ENCODE measurements around the gene BSND.

The BSND gene

DNA sequence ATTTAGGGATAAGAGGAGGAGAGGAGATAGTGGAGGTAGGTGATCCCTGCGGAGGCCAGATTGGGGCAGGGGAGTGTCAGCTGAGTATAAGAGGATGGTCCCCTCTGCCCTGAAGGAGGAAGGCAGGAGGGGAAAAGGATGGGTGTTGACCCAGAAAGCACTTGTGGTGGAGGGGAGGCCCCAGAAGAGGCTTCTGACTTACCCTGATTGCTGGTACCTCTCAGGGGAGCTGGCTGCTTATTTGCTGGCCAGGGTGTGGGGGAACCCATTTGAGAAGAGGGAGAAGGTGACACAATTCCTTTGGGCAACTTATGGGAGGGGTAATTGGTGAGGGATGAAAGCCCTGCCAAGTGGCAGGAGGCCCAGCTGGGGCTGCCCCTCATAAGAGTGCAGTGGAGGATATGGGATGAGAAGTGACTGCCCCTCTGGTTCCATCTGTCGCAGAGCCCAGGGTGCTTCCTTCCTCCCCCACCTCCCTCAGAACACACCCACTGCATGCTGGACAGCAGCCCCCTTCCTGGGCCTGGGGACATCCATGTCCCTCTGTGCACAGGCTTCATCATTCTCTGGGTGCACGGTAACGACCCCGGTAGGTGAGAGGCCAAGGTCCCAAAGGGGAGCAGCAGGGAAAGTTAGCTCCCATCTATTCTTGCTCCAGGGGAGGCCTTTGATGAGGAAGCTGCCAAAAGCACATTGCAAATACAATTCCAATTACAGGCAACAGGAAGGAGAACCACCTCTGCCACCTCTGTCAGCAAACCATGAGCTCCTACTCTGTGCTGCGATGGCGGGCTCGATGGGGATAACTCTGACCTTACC, 39.2 kb downstream of the BSND start:
- Histone ChIP-seq H3K36me3 (ENCODE audit: control insufficient read depth, insufficient read depth, low read length) (no peaks in the 10 kb centered on the region), H3K4me1 (ENCODE audit: control insufficient read depth, low read depth, low read length) (peaks cover 6% of the 10 kb centered on the region), H2BK120ac (ENCODE audit: low read depth, low read length) (no peak overlapping the region), H3K4me2 (ENCODE audit: low read length) (no peak overlapping the region), H2AK5ac (ENCODE audit: low read length) (no peak overlapping the region), H4K5ac (ENCODE audit: low read length) (no peak overlapping the region), H2BK5ac (ENCODE audit: low read length) (no peak overlapping the region), H3K79me1 (ENCODE audit: low read length) (peaks cover 2% of the 10 kb centered on the region), H3K56ac (ENCODE audit: low read length) (no peak overlapping the region), H3K79me2 (ENCODE audit: control insufficient read depth, insufficient read depth, low read length) (peaks cover 3% of the 10 kb centered on the region), H3K27ac (ENCODE audit: low read depth, low read length) (no peak overlapping the region), H3K4me3 (ENCODE audit: low read length) (no peak overlapping the region), H3K18ac (ENCODE audit: low read length) (no peak overlapping the region), H3K4ac (ENCODE audit: low read depth, low read length) (no peak overlapping the region), H3K9ac (ENCODE audit: low read length) (no peak overlapping the region), H3K23ac (ENCODE audit: low read length) (no peak overlapping the region), H3K27me3 (ENCODE audit: insufficient read depth, low read length, poor library complexity) (peaks cover 3% of the 10 kb centered on the region), H2BK15ac (replicated peaks; ENCODE audit: low read depth) (no peak overlapping the region), H4K8ac (ENCODE audit: low read depth, low read length) (no peak overlapping the region)
- no CpG with 5 or more reads among the region's 8 CpGs for WGBS (ENCODE audit: extremely low coverage, insufficient coverage, low lambda C conversion rate)
- DNase-seq = no peak

DNA sequence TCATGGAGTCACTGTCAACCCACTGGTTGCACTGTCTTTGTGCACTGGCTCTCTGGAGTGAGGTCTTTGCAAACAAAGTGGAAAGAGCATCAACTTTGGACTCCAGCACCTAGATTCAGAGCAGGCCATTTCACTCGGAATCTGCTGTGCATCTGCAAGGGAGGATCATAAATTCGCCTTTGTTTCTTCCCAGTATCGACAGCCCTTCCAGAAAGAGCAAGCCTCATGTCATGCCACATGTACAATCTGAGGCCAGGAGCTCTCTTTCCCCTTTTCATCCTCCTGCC, 39.8 kb downstream of the BSND start:
- H3K27me3 ChIP-seq (ENCODE audit: insufficient read depth, low read length, poor library complexity) = peaks cover 3% of the 10 kb centered on the region
- peaks cover 6% of the 10 kb centered on the region for H3K4me1 ChIP-seq (ENCODE audit: control insufficient read depth, low read depth, low read length)
- H3K4me3 ChIP-seq (ENCODE audit: low read length) = no peak overlapping the region
- no peak overlapping the region for H2BK5ac ChIP-seq (ENCODE audit: low read length)
- H2BK120ac ChIP-seq (ENCODE audit: low read depth, low read length) = no peak overlapping the region
- H3K9ac ChIP-seq (ENCODE audit: low read length) = no peak overlapping the region
- no peak overlapping the region for H3K4me2 ChIP-seq (ENCODE audit: low read length)
- no peak overlapping the region for H3K27ac ChIP-seq (ENCODE audit: low read depth, low read length)
- H3K4ac ChIP-seq (ENCODE audit: low read depth, low read length) = no peak overlapping the region
- no peaks in the 10 kb centered on the region for H3K36me3 ChIP-seq (ENCODE audit: control insufficient read depth, insufficient read depth, low read length)
- H3K79me1 ChIP-seq (ENCODE audit: low read length) = peaks cover 2% of the 10 kb centered on the region
- no peak overlapping the region for H3K23ac ChIP-seq (ENCODE audit: low read length)
- no peak overlapping the region for H4K5ac ChIP-seq (ENCODE audit: low read length)
- H2BK15ac ChIP-seq (replicated peaks; ENCODE audit: low read depth) = no peak overlapping the region
- DNase-seq = no peak
- H3K18ac ChIP-seq (ENCODE audit: low read length) = no peak overlapping the region
- peaks cover 3% of the 10 kb centered on the region for H3K79me2 ChIP-seq (ENCODE audit: control insufficient read depth, insufficient read depth, low read length)
- no peak overlapping the region for H2AK5ac ChIP-seq (ENCODE audit: low read length)
- no peak overlapping the region for H4K8ac ChIP-seq (ENCODE audit: low read depth, low read length)
- no CpG with 5 or more reads among the region's 3 CpGs for WGBS (ENCODE audit: extremely low coverage, insufficient coverage, low lambda C conversion rate)
- no peak overlapping the region for H3K56ac ChIP-seq (ENCODE audit: low read length)

DNA sequence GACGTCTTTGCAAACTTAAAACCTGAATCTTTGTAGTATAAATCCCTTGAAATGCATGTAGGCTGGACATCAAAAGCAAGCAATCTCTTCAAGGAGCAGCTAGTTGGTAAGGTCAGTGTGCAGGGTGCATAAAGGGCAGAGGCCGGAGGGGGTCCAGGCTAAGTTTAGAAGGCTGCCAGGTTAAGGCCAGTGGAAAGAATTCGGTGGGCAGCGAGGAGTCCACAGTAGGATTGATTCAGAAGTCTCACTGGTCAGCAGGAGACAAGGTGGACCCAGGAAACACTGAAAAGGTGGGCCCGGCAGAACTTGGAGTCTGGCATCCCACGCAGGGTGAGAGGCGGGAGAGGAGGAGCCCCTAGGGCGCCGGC, 40.2 kb downstream of the BSND start:
- WGBS (ENCODE audit: extremely low coverage, insufficient coverage, low lambda C conversion rate) = no CpG with 5 or more reads among the region's 9 CpGs
- no peak for DNase-seq

DNA sequence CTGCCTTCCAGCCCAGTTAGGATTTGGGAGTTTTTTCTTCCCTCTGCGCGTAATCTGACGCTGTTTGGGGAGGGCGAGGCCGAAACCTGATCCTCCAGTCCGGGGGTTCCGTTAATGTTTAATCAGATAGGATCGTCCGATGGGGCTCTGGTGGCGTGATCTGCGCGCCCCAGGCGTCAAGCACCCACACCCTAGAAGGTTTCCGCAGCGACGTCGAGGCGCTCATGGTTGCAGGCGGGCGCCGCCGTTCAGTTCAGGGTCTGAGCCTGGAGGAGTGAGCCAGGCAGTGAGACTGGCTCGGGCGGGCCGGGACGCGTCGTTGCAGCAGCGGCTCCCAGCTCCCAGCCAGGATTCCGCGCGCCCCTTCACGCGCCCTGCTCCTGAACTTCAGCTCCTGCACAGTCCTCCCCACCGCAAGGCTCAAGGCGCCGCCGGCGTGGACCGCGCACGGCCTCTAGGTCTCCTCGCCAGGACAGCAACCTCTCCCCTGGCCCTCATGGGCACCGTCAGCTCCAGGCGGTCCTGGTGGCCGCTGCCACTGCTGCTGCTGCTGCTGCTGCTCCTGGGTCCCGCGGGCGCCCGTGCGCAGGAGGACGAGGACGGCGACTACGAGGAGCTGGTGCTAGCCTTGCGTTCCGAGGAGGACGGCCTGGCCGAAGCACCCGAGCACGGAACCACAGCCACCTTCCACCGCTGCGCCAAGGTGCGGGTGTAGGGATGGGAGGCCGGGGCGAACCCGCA, 40.8 kb downstream of the BSND start, which contains the start of gene PCSK9:
Gene PCSK9, plus strand, starts transcription at position 207 of the 741 bp plus-strand sequence. Its CDS starts 290 bp downstream, at position 497.
- no peak within 1 kb of the TSS for H2BK5ac ChIP-seq (ENCODE audit: low read length)
- peaks cover 2% of the 10 kb centered on the region for H3K79me1 ChIP-seq (ENCODE audit: low read length)
- DNase-seq = peak; percentile 72
- H4K5ac ChIP-seq (ENCODE audit: low read length) = no peak within 1 kb of the TSS
- H3K36me3 ChIP-seq (ENCODE audit: control insufficient read depth, insufficient read depth, low read length) = no peaks in the 10 kb centered on the region
- H2BK120ac ChIP-seq (ENCODE audit: low read depth, low read length) = no peak within 1 kb of the TSS
- no peak within 1 kb of the TSS for H2BK15ac ChIP-seq (replicated peaks; ENCODE audit: low read depth)
- no peak within 1 kb of the TSS for H3K18ac ChIP-seq (ENCODE audit: low read length)
- no CpG with 5 or more reads among the region's 67 CpGs for WGBS (ENCODE audit: extremely low coverage, insufficient coverage, low lambda C conversion rate)
- H4K8ac ChIP-seq (ENCODE audit: low read depth, low read length) = no peak within 1 kb of the TSS
- H3K27ac ChIP-seq (ENCODE audit: low read depth, low read length) = no peak within 1 kb of the TSS
- H3K23ac ChIP-seq (ENCODE audit: low read length) = peak within 1 kb of the TSS; percentile 48
- peak within 1 kb of the TSS; percentile 69 for H3K9ac ChIP-seq (ENCODE audit: low read length)
- H3K4me2 ChIP-seq (ENCODE audit: low read length) = peak within 1 kb of the TSS; percentile 87
- peaks cover 6% of the 10 kb centered on the region for H3K4me1 ChIP-seq (ENCODE audit: control insufficient read depth, low read depth, low read length)
- H3K56ac ChIP-seq (ENCODE audit: low read length) = peak within 1 kb of the TSS; percentile 90
- peak within 1 kb of the TSS; percentile 36 for H3K4me3 ChIP-seq (ENCODE audit: low read length)
- peaks cover 3% of the 10 kb centered on the region for H3K79me2 ChIP-seq (ENCODE audit: control insufficient read depth, insufficient read depth, low read length)
- H3K27me3 ChIP-seq (ENCODE audit: insufficient read depth, low read length, poor library complexity) = peaks cover 3% of the 10 kb centered on the region
- no peak within 1 kb of the TSS for H2AK5ac ChIP-seq (ENCODE audit: low read length)
- H3K4ac ChIP-seq (ENCODE audit: low read depth, low read length) = no peak within 1 kb of the TSS

More for the DNA sequence above, 40.2 kb downstream of the BSND start:
- Histone ChIP-seq H3K79me2 (ENCODE audit: control insufficient read depth, insufficient read depth, low read length) (peaks cover 3% of the 10 kb centered on the region), H3K4me2 (ENCODE audit: low read length) (peak overlapping the region; percentile 87), H3K79me1 (ENCODE audit: low read length) (peaks cover 2% of the 10 kb centered on the region), H3K4ac (ENCODE audit: low read depth, low read length) (no peak overlapping the region), H3K18ac (ENCODE audit: low read length) (no peak overlapping the region), H3K23ac (ENCODE audit: low read length) (no peak overlapping the region), H3K4me3 (ENCODE audit: low read length) (no peak overlapping the region), H4K5ac (ENCODE audit: low read length) (no peak overlapping the region), H3K36me3 (ENCODE audit: control insufficient read depth, insufficient read depth, low read length) (no peaks in the 10 kb centered on the region), H4K8ac (ENCODE audit: low read depth, low read length) (no peak overlapping the region), H2BK15ac (replicated peaks; ENCODE audit: low read depth) (no peak overlapping the region), H2BK120ac (ENCODE audit: low read depth, low read length) (no peak overlapping the region), H2BK5ac (ENCODE audit: low read length) (no peak overlapping the region), H3K4me1 (ENCODE audit: control insufficient read depth, low read depth, low read length) (peaks cover 6% of the 10 kb centered on the region), H3K9ac (ENCODE audit: low read length) (no peak overlapping the region), H3K27me3 (ENCODE audit: insufficient read depth, low read length, poor library complexity) (peaks cover 3% of the 10 kb centered on the region), H3K56ac (ENCODE audit: low read length) (peak overlapping the region; percentile 90), H3K27ac (ENCODE audit: low read depth, low read length) (no peak overlapping the region), H2AK5ac (ENCODE audit: low read length) (no peak overlapping the region)

DNA sequence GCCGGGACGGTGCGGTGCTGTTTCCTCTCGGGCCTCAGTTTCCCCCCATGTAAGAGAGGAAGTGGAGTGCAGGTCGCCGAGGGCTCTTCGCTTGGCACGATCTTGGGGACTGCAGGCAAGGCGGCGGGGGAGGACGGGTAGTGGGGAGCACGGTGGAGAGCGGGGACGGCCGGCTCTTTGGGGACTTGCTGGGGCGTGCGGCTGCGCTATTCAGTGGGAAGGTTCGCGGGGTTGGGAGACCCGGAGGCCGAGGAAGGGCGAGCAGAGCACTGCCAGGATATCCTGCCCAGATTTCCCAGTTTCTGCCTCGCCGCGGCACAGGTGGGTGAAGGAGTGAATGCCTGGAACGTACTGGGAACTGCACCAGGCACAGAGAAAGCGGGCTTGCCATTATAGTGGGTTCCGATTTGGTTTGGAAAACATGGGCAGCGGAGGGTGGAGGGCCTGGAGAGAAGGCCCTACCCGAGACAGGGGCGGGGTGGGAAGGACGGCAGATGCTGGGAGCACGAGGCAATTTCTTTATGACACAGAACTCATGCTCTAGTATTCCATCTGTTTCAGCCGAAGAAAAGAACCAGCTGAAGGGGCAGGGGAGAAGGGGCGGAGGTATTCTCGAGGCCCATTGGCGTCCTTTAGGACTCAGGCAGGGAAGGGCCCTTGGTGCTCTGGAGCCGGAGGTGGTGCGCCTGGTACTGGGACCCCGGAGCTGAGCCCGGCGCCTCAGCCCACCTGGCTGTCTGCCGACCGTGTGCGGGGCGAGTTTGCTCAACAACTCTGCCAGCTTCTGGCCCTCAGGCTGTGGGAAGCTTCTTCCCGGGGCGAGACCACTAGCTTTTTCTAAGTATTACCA, 41.6 kb downstream of the BSND start:
- Histone ChIP-seq H2BK5ac (ENCODE audit: low read length) (no peak overlapping the region), H3K27ac (ENCODE audit: low read depth, low read length) (no peak overlapping the region), H3K56ac (ENCODE audit: low read length) (peak overlapping the region; percentile 90), H4K5ac (ENCODE audit: low read length) (no peak overlapping the region), H3K18ac (ENCODE audit: low read length) (no peak overlapping the region), H3K27me3 (ENCODE audit: insufficient read depth, low read length, poor library complexity) (peaks cover 3% of the 10 kb centered on the region), H3K79me2 (ENCODE audit: control insufficient read depth, insufficient read depth, low read length) (peaks cover 3% of the 10 kb centered on the region), H4K8ac (ENCODE audit: low read depth, low read length) (no peak overlapping the region), H3K36me3 (ENCODE audit: control insufficient read depth, insufficient read depth, low read length) (no peaks in the 10 kb centered on the region), H3K4ac (ENCODE audit: low read depth, low read length) (no peak overlapping the region), H3K4me2 (ENCODE audit: low read length) (peak overlapping the region; percentile 87), H2BK120ac (ENCODE audit: low read depth, low read length) (no peak overlapping the region), H3K23ac (ENCODE audit: low read length) (peak overlapping the region; percentile 48), H3K4me3 (ENCODE audit: low read length) (peak overlapping the region; percentile 36), H2AK5ac (ENCODE audit: low read length) (no peak overlapping the region), H3K79me1 (ENCODE audit: low read length) (peaks cover 2% of the 10 kb centered on the region), H2BK15ac (replicated peaks; ENCODE audit: low read depth) (no peak overlapping the region), H3K9ac (ENCODE audit: low read length) (peak overlapping the region; percentile 69), H3K4me1 (ENCODE audit: control insufficient read depth, low read depth, low read length) (peaks cover 6% of the 10 kb centered on the region)
- peak; percentile 29 for DNase-seq
- WGBS (ENCODE audit: extremely low coverage, insufficient coverage, low lambda C conversion rate) = no CpG with 5 or more reads among the region's 49 CpGs

All from mesendoderm (in vitro differentiated cells).